Measurements from ENCODE around the gene ADAMTSL1.

The ADAMTSL1 gene

DNA sequence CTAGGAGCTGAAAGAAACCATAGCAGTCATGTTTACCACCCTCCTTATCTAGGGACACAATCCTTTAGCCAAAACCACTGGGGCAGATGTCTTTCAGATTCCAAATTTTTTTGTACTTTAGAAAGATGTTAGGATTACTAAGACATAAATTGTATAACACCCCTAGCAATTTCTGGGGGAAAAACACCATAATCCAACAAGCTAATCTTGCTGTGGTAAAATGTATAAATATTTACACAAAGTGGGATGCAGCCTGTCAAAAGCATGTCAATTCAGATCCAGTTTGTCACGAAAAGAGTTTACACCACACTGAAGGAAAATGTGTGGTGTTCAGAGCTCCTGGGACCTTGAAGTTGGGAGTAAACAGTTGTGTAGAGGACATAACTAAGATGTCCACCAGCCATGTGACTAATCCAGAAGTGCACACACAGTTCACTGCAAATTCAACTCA is 274.3 kb downstream of the ADAMTSL1 start:
- FAIRE-seq, result no peak

DNA sequence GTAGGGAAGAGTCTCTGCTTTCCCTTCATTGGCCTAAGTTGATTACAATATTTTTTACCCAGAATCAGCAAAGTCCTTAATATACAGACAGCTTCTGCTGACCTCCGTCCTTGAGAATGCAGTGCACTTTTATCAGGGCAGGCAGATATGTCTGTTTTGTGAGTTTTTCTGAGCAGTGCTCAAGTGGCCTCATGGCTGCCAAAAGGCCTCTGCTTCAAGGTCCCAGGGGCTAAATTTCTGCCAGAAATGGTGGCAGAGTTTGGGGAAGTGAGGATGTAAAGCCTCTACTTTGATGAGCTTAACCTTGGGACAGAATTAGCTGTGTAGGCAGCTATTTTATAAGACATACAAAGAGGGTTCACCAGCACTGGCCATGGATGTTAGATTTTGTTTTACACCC is 275.8 kb downstream of the ADAMTSL1 start:
- no peak for FAIRE-seq

DNA sequence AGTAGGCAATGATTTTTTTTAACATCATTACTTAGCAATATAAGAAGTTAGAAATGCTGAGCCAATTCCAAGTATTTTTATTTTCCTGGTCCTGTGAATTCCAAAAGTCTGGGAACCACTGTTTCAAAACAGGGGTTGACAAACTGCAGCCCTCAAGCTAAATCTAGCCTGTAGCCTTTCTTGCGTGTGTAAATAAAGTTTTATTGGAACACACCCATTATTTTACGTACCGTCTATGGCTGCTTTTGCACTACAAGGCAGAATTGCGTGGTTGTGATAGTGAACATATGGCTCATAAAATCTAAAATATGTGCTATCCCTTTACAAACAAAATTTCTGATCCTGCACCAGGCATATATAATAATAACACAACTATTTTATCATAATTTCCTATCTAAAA is 280.0 kb downstream of the ADAMTSL1 start:
- FAIRE-seq, result no peak

DNA sequence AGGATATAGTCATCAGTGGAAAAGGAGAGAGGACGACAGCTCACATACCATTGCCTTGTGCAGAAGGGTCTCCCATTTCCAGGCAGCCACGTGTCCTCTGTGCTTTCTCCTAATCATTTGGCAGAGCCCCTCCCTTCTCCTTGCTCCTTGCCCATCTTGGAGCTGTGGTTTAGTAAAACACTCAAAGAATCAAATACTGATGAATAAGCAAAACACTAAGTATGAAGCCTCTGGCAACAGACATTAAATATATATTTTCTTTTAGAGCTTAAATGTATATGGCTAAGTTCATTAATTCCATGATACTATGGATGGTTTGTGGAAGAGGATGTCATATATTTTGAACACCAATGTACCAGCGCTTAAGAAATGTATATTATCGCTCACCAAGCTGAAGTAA is 280.6 kb downstream of the ADAMTSL1 start:
- no peak for FAIRE-seq

DNA sequence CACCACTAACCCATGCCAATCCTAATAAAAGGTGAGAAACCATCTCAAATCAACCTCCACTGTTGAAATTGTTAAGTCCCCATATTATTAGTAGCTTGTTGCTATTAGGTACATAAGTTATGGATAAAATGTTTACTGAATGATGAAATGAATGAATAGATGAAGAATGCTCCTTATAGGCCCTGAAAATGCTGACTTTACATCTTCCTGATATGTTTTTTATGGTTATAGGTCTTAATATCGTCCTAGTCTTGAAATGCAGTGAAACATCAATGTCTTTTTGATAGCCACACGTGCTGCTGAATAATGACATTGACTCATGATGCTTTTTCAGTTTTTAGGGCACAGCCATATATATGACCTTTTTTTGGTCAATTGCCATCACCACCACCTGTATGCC is 281.3 kb downstream of the ADAMTSL1 start:
- FAIRE-seq, result no peak

DNA sequence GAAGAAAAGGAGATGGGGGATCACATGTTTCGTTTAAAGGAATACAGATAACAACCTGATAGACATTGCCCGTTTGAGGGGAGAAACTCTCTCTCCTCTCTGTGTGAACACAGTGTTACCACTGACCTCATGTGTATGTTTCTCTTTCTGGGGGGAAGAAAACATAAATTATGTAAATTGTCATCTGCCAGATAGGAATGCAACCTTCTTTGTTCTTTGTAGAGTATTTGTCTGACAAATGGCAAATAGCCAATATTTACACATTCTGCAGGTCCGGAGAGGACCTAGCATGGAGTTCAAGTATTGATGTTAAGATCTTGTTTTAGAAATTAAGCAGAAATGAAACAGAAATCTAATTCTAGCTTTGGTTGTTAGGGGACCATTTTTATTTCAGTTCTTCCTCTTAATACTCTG is 282.8 kb downstream of the ADAMTSL1 start:
- FAIRE-seq, result no peak

DNA sequence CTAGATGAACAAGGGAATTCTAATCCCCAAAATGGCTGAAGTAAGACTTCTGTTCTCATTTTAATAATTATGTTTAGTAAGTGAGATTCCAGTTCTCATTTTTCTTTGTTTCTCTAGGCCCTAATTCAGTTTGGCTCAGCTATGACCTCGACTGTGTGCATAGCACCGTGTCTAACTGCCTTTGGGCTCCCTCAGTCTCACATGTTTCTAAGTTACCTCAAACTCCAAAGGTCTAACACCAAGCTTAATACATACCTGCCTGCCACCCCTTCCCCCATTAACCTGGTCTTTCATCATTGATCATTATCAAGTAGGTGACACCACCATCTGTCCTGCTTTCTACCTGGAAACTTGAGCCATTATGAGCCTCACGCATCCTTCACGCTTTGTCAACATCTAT is 285.9 kb downstream of the ADAMTSL1 start:
- no peak for FAIRE-seq

DNA sequence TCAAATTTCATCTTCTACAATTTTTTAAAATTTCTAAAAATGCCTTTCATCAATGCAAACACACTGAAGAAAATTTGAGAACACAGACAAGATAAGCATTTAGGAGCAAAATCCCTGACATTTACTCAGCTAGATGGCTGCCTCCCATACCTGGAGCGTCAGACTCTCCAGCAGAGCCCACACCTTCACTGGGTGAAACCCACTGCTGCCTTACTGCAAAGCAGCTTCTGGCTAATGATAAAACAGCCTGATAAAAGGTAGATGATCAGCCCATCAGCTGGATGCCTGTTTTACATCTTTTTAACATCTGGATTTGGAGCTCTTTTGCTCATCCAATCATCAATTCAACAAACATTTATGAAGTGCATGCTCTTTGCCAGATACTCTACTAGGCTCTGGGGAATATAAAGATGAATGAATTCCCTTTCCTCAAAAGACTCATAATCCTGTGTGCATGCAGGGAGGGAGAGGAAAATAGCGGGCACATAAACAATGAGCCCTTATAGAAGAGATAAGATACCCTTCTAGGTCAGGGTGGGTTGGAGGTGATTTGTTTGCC is 287.9 kb downstream of the ADAMTSL1 start:
- FAIRE-seq, result no peak

DNA sequence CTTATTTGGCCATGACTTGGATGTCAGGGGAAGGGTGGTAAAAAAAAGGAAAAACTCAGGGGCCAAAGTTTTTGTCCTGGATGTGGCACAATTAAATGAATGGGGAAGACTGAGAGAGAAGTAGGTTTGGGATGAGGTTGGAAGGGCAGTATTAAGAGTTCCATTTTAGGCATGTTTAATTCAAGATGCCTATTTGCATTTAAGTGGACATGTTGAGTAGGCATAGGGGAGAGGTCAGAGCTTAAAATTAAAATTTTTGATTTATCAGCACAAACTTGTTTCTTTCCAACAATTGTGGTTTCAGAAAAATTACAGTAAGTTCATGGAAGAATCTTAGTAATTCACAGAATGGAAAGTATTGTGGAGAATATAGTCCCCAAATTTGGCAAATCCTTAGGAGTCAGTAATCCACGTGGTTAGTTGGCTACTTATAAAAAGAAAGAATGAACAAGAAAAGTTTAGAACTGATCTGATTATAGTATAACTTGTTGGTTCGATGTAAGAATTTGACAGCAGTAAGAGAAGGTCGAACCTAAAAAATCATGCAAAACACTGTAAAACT is 293.1 kb downstream of the ADAMTSL1 start:
- FAIRE-seq, result no peak

DNA sequence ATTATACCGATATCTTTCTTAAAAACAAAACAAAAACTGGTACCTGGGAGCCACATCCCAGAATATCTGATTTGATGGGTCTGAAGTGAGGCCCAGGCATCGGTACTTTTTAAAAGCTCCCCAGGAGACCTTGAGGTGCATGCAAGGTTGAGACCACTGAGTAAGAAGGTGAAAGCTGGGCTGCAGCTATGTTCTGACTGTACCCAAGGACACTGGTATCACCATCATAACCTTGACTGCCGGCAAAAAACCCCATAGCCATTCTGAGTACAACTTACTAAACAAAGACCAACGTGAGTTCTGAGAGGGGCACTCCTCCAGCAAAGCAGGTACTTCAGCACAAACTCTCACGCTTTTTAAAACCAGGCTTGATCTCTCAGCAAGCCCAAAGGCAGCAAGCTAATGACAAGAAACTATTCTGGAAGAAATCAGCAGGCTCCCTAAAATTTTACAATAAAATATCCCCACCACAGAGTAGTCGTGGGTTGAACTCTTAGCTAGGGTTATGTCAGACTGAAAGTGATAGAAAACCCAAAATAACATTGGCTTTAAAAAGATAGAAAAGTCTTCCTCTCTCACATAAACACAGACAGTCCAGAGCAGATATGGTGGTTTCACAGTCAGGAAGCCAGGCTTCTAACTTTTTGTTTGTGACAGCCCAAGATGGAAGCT is 295.1 kb downstream of the ADAMTSL1 start:
- no peak for FAIRE-seq

DNA sequence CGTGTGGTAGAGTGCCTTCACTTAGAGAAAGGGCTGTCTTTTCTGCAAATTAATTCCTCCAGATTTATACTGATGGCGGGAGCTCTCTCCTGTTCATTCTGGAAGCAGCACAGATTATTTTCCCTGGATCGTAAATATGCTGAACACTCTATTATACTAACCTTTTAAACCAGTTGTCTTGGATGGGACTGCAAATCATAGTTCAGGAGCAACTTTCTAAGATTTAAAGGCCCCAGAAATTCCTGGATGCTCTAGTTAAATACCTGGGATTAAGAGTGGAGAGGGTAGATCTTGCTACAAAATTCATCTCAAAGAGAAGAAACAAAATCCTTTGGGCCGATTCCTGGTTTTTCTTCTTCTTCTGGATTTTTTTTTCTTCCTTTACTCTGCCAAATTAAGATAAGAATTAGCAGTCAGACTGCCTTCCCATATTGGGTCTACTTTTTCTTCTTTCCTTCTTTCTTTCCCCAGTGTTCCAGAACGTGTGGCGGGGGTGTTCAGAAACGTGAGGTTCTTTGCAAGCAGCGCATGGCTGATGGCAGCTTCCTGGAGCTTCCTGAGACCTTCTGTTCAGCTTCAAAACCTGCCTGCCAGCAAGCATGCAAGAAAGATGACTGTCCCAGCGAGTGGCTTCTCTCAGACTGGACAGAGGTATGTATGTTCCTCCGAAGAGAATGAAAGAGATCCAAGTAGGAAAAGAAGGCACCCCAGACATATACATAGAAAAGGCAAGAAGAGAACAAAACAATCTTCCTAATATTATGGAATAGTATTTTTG is 296.4 kb downstream of the ADAMTSL1 start:
- FAIRE-seq, result no peak

DNA sequence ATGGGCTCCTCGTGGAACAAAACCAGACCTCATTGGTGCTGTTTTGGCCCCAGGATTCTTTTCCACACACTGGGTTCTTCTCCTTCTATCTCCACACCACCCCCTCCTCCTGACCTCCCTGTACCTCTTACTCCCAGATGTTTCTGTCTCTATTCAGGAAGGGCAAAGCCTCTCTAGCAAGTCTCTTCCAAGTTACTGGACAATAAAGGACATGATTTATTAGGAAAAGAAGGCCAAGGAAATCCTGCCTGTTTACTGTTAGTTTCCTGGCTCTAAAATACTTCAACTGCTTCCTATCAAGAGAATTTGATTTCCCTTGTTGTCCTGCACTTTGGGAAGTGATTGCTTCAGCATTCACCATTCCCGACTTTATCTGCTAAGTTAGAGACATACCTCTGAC is 297.1 kb downstream of the ADAMTSL1 start:
- FAIRE-seq, result no peak

DNA sequence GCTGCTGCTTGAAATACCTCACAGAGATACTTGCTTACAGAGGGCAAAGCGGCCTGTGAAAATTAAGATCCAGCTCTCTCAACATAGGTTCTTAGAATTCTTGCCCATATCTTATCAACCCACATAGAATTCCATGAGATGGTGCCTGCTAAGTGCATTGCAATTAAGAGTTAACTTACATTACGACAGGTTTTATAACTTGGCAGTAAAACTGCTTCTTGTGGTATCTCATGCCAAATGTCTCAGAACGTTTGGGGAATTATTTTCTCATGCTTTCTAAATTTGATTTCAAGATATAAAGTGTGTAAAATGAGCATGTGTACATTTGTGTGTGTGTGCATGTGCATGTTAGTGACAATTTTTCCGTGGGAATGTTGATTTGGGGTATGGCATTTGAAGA is 297.8 kb downstream of the ADAMTSL1 start:
- FAIRE-seq, result no peak

DNA sequence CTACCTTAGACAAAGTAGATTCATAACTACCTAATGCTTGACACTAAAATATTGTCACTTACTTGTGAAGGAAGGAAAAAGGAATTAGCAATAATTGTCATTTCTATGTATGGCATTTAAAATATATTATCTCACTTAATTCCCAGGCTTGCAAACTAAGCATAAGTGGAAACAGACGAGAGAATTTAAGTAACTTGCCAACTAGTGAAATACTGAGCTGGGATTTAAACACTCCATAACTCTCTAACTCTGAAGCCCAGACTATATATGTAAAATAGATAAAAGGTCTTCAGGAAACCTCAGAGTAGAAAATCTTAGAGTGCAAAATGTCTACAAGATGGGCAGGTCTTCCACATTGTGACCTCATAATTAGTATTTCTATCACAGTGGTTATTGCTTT is 301.3 kb downstream of the ADAMTSL1 start:
- FAIRE-seq, result no peak

DNA sequence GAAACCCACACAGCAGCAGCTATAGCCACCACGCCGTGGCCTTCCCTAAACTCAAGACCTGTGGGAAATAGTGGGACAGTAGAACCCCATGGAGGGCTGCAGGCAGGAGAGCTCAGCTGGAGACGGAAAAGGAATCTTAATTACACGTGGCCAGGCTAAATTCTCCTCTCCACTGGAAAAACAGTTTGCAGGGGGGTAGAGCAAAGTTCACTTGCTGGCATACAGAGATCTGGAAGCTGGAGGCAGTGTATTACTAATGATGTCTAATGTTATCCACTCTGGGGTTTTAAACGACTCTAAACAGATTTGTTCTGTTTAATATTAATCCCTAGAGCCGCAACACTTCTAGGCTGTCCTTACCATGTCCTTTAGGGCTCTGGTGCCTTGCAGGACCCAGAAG is 302.0 kb downstream of the ADAMTSL1 start:
- no peak for FAIRE-seq

DNA sequence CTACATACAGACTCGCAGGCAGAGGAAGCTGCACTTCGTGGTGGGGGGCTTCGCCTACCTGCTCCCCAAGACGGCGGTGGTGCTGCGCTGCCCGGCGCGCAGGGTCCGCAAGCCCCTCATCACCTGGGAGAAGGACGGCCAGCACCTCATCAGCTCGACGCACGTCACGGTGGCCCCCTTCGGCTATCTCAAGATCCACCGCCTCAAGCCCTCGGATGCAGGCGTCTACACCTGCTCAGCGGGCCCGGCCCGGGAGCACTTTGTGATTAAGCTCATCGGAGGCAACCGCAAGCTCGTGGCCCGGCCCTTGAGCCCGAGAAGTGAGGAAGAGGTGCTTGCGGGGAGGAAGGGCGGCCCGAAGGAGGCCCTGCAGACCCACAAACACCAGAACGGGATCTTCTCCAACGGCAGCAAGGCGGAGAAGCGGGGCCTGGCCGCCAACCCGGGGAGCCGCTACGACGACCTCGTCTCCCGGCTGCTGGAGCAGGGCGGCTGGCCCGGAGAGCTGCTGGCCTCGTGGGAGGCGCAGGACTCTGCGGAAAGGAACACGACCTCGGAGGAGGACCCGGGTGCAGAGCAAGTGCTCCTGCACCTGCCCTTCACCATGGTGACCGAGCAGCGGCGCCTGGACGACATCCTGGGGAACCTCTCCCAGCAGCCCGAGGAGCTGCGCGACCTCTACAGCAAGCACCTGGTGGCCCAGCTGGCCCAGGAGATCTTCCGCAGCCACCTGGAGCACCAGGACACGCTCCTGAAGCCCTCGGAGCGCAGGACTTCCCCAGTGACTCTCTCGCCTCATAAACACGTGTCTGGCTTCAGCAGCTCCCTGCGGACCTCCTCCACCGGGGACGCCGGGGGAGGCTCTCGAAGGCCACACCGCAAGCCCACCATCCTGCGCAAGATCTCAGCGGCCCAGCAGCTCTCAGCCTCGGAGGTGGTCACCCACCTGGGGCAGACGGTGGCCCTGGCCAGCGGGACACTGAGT is 303.2 kb downstream of the ADAMTSL1 start:
- no peak for FAIRE-seq

DNA sequence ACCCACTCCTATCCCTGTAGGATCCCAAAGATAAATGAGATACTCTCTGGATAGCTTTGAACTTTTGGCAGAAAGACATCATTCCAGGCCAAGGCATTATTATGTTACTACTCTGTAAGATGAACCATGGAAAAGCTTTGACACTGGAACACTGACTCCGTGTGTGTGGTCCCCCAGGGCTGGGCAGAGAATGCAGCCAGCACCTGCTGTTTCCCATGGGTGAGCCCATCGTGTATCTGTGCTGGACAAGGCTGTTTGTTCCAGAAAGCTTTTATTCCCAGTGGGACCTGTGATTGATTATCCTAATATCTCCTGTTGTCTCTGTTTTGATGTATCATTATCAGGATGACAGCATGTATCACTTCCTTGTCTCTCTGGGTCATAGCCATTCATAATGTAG is 304.2 kb downstream of the ADAMTSL1 start:
- no peak for FAIRE-seq

DNA sequence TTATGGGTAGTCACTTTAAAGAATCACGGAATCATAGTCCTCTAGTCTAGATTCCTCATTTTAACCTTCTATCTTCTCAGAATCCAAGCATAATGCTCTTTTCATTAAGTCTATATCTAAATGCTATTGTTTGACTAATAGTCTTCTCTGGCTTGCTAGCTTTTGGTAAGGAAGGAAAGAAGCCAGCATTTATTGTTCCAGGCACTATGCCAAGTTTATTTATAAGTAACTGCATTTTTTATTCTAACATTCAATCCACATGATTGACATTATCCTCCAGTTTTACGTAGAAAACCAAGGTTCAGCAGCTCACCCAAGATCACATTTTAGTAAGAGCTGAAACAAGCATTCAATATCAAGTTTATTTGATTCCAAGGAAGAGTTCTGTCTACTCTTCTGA is 304.9 kb downstream of the ADAMTSL1 start:
- no peak for FAIRE-seq

DNA sequence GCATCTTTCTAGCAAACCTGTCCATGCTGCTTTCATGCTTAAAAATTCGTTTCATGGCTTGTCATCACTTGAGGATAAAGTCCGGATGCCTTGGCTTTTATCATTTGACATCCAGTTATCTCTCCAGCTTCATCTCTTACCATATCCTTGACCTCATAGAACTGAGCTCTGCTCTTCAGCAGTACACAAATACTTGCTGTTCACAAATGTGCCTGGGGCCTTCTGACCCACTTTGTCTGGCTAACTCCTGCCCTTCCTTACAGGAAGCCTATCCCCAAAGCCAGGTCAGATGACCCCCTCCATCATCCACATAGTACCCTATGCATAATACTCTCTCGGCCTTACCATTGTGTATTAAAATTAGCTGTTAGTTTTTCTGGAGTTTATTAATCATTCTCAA is 310.0 kb downstream of the ADAMTSL1 start:
- FAIRE-seq, result no peak

DNA sequence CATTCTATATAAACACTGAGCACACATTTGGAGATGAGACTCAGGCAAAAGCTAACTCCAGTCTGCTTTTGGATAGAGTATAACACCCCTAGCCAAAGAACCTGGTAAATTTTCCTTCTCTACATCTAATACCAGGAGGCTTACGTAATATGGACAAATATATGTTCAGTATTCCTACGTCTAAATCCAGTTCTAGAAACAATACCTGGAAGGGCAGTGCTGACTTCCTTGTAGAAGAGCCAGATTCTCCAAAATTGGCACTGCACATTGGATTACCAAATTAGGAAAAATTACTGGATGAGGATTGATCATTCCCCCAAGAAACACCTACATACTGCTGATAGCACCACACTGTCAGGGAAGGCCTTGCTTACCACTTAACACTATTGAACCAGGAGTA is 311.7 kb downstream of the ADAMTSL1 start:
- no peak for FAIRE-seq

DNA sequence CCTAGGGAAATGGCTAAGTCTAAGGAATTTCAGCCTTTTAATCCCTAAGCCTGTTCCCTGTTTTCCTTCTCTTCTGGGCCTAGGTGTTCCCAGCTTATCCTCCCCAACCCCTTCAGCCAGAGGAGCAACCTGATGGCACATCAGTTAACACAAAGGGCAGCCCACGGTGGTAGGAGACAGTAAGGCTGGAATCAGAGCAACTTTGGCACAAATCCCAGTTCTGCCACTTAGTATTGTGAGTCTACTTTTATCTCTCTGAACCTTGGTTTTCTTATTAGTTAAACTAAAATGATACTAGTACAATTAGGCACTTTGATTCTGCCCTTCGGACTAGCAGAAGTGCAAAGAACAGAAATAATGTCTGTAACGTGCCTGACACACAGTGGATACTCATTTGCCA is 312.2 kb downstream of the ADAMTSL1 start:
- no peak for FAIRE-seq

DNA sequence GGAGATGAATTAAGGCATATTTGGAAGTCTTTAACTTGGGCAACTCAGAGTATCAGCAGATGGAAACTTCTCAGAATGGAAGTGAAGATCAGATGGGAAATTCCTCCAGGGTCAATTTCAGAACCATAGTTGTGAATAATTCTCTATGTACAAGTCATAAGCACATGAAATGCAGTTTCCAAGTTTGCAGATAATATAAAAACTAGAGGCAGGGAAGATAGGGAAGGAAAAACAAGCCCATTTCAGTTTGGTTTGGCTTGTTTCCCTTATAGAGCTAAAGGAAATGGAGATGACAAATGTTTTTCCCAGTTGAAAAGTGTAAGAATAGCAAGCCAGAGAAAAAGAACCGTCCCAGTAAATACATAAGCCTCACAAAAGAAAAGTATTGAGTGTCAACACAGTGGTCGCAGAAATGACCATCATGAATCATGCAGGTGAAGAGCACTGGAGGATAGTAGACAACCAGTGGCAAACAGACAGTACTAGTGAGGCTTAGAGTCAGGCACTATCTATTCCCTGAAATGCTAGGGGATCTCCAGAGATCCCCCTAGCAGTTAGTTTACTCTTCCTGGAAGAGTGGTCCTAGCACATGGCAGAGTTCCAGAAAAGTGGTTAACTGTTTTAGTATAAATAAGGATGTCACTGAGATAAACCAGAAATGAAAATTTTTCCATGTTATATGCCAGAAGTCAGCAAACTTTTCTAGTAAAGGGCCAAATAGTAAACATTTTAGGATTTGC is 313.1 kb downstream of the ADAMTSL1 start:
- FAIRE-seq, result no peak

Measured in colon (tissue), 2 donors.